Smooth muscle cell (in vitro differentiated cells): ENCODE data around the gene AKAP5. TPM values are rescaled to one million over a fixed set of nuclear protein-coding genes. Genes with fewer than 3 reads are reported as not detected.
A peak's percentile ranks its signal among the peaks of the same experiment; 100 is the strongest.

Source experiments
- DNase-seq: peaks from one replicate; lab custom pipeline; 2025; ENCODE audit not compliant: unreplicated experiment; lab: John Stamatoyannopoulos, UW
- H2AFZ ChIP-seq: fragments of 200-600 bp; sonication (generic); 2 replicates; pipeline ENCODE4 v1.6.0; 2016; ENCODE audit warnings: antibody characterized with exemption, low read depth, mild to moderate bottlenecking
- H3F3A ChIP-seq: fragments of 200-600 bp; sonication (generic); 2 replicates; pipeline ENCODE4 v1.6.0; 2017; ENCODE audit warnings: antibody characterized with exemption, low read depth
- H3K27ac ChIP-seq: fragments of 200-600 bp; sonication (generic); 2 replicates; pipeline ENCODE4 v1.5.1; 2016; ENCODE audit warnings: low read depth, mild to moderate bottlenecking
- H3K27me3 ChIP-seq: fragments of 200-600 bp; sonication (generic); 2 replicates; pipeline ENCODE4 v1.6.1; 2016; ENCODE audit warnings: low read depth, mild to moderate bottlenecking
- H3K36me3 ChIP-seq: fragments of 200-600 bp; sonication (generic); 2 replicates; pipeline ENCODE4 v1.5.1; 2016; ENCODE audit warnings: low read depth
- H3K4me1 ChIP-seq: fragments of 200-600 bp; sonication (generic); 2 replicates; pipeline ENCODE4 v1.5.1; 2016; ENCODE audit warnings: low read depth
- H3K4me2 ChIP-seq: fragments of 200-600 bp; sonication (generic); 2 replicates; pipeline ENCODE4 v1.6.0; 2016; ENCODE audit warnings: mild to moderate bottlenecking
- H3K4me3 ChIP-seq: fragments of 200-600 bp; sonication (generic); 2 replicates; pipeline ENCODE4 v1.5.1; 2016; ENCODE audit warnings: mild to moderate bottlenecking
- H3K79me2 ChIP-seq: fragments of 200-600 bp; sonication (generic); 2 replicates; pipeline ENCODE4 v1.6.0; 2016; ENCODE audit warnings: low read depth, mild to moderate bottlenecking
- H3K9ac ChIP-seq: fragments of 200-600 bp; sonication (generic); 2 replicates; pipeline ENCODE4 v1.6.0; 2016; ENCODE audit warnings: low read depth
- H3K9me3 ChIP-seq: fragments of 200-600 bp; sonication (generic); replicated peaks from 2 replicates; pipeline ENCODE4 v1.5.1; 2016; ENCODE audit warnings: low read depth
- H4K20me1 ChIP-seq: fragments of 200-600 bp; sonication (generic); 2 replicates; pipeline ENCODE4 v1.6.0; 2016; ENCODE audit warnings: low read depth
- WGBS: methylation state at CpG from one replicate; pipeline ENCODE4 v1.1.7; 2016; ENCODE audit warnings: low lambda C conversion rate; 5-methylcytosine and 5-hydroxymethylcytosine counted together
- polyA plus RNA-seq: library from polyadenylated mRNA; unstranded; fragments of >200 nt; fragmentation: Nextera tagmentation; extraction: Ambion mirVana; gene quantifications from 2 replicates; pipeline ENCODE4 v1.2.1, GENCODE V29; 2016
- total RNA-seq: library from RNA; depleted of rRNA; stranded (reverse); fragments of >200 nt; gene quantifications from 2 replicates; pipeline ENCODE4 v1.2.3, GENCODE V29; 2014
- TF ChIP-seq, protein P1 (sequence below): fragments of 200-600 bp; sonication (generic); IDR thresholded peaks from 2 replicates; pipeline ENCODE4 v1.5.1; 2017; ENCODE audit warnings: borderline replicate concordance, mild to moderate bottlenecking, antibody characterized with exemption; ENCODE audit not compliant: insufficient read depth, poor library complexity, severe bottlenecking

The AKAP5 gene
- total and polyA plus RNA-seq, 2 experiments from 2014 or later: 0.94 to 4.4 TPM

DNA sequence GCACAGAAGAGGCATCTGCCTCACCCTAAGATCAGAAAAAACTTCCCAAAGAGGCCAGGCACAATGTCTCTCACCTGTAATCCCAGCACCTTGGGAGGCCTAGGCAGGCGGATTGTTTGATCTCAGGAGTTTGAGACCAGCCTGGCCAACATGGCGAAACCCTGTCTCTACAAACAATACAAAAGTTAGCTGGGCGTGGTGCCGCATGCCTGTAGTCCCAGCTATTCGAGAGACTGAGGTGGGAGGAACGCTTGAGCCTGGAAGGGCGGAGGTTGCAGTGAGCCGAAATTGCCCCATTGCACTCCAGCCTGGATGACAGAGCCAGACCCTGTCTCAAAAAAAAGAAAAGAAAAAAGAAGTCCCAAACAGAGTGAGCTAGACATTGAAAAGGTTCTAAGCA, 43.7 kb downstream of the AKAP5 start:
- H4K20me1 ChIP-seq: peaks cover 89% of the 10 kb centered on the region
- H3K4me1 ChIP-seq: peaks cover 29% of the 10 kb centered on the region

DNA sequence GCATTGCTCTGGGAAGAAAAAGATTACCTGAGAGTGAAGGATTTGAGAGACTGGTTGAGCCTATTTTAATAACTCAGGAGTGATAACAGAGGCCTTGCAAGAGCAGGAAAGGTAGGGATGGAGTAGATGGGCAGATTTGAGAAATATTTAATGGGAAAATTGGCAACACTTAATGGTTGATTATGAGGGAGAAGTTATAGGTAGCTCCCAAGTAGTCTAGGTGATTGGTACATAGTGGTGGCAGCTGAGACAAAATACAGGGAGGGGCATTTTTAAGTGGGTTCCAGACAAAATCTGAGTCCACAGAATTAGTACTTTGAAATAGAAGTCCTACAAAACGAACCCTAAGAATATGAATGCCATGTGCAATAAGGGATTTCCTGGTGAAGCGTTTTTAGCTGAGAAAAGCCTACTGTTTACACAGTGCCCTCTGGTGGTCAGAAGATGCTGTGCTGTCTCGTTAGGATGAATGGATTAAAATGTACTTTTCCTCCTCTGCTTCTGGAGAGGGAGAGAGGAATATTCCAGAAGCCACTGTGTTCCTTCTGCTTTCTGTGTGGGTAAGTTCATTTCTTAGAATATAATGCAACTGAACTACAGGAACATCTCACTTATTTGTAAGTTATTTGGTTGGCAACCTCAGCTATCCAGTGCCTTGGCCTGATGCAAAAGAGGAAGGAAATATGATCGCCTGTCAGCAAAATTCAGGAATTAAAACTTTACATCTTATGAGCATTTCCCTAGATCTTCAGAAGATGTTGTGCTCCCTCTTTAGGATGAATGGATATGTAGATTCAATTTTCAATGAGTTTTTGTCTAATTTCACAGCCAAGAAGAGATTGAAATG, 45.7 kb downstream of the AKAP5 start:
- Histone ChIP-seq H3K9me3 (no peaks in the 10 kb centered on the region), H3K79me2 (peaks cover 100% of the 10 kb centered on the region), H2AFZ (no peak overlapping the region), H3K9ac (no peak overlapping the region), H3F3A (peaks cover 9% of the 10 kb centered on the region), H3K4me2 (peak overlapping the region; percentile 61), H3K36me3 (no peaks in the 10 kb centered on the region), H3K27ac (peak overlapping the region; percentile 100), H3K4me1 (peaks cover 29% of the 10 kb centered on the region), H3K4me3 (no peak overlapping the region), H3K27me3 (no peaks in the 10 kb centered on the region), H4K20me1 (peaks cover 100% of the 10 kb centered on the region)
- TF ChIP-seq, protein P1, sequence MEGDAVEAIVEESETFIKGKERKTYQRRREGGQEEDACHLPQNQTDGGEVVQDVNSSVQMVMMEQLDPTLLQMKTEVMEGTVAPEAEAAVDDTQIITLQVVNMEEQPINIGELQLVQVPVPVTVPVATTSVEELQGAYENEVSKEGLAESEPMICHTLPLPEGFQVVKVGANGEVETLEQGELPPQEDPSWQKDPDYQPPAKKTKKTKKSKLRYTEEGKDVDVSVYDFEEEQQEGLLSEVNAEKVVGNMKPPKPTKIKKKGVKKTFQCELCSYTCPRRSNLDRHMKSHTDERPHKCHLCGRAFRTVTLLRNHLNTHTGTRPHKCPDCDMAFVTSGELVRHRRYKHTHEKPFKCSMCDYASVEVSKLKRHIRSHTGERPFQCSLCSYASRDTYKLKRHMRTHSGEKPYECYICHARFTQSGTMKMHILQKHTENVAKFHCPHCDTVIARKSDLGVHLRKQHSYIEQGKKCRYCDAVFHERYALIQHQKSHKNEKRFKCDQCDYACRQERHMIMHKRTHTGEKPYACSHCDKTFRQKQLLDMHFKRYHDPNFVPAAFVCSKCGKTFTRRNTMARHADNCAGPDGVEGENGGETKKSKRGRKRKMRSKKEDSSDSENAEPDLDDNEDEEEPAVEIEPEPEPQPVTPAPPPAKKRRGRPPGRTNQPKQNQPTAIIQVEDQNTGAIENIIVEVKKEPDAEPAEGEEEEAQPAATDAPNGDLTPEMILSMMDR: peak; percentile 93
- DNase-seq: no peak
- WGBS: 26% methylated on average over 4 of the region's 4 CpGs

More for the DNA sequence above, 43.7 kb downstream of the AKAP5 start:
- no peak for DNase-seq
- Histone ChIP-seq H3F3A (peaks cover 9% of the 10 kb centered on the region), H3K27me3 (no peaks in the 10 kb centered on the region), H3K4me3 (no peak overlapping the region), H3K4me2 (peak overlapping the region; percentile 85), H3K79me2 (peaks cover 94% of the 10 kb centered on the region), H2AFZ (no peak overlapping the region), H3K36me3 (no peaks in the 10 kb centered on the region), H3K9me3 (no peaks in the 10 kb centered on the region), H3K9ac (no peak overlapping the region), H3K27ac (peak overlapping the region; percentile 100)
- TF ChIP-seq, protein P1: no peak
- WGBS: 59% methylated on average over 8 of the region's 8 CpGs

DNA sequence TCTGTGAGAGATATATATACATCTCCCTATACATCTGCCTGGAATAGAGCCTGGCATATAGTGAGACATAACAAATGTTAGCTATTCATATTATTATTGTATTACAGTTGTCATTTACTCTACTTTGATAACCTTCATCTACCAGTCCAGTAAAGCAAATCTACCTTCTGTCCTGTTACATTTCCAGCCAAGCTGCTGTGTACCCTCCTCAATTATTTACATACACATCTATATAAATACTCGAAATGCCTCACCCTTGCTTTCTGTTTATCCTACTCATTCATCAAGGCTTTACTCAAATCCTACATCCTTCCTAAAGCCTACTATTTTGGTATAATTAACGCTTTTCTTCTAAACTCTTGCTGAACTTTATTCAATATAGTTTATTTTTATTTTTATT, 48.0 kb downstream of the AKAP5 start:
- no peak overlapping the region for H3K27ac ChIP-seq
- H4K20me1 ChIP-seq: peaks cover 100% of the 10 kb centered on the region
- H3K4me3 ChIP-seq: no peak overlapping the region
- H3K4me1 ChIP-seq: peaks cover 11% of the 10 kb centered on the region
- TF ChIP-seq, protein P1: no peak
- H3F3A ChIP-seq: peaks cover 11% of the 10 kb centered on the region
- H3K79me2 ChIP-seq: peaks cover 100% of the 10 kb centered on the region
- H3K9ac ChIP-seq: no peak overlapping the region
- H2AFZ ChIP-seq: no peak overlapping the region
- H3K4me2 ChIP-seq: no peak overlapping the region
- no peak for DNase-seq
- H3K27me3 ChIP-seq: no peaks in the 10 kb centered on the region
- 92% methylated on average over 2 of the region's 2 CpGs for WGBS
- no peaks in the 10 kb centered on the region for H3K36me3 ChIP-seq
- H3K9me3 ChIP-seq: no peaks in the 10 kb centered on the region

DNA sequence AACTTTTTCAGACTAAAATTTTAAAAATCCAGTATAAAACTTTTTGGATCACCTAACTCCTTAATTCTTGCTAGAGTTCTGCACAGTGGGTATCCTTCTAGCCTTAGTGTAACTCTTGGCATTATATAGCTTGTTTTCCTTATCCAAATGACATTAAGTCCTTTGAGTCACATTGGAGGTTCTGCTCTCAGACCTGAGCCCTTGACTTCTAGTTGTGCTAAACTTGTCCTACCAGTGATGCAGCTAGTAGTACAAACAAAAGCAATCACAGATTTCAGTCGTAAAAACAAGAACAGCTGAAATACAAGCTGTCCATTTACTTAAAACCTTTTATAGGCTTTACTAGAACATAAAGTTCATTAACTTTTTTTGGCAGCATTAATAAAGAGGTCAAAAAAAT, 49.8 kb downstream of the AKAP5 start:
- H2AFZ ChIP-seq: no peak overlapping the region
- H3K4me1 ChIP-seq: no peaks in the 10 kb centered on the region
- 71% methylated on average over 1 of the region's 1 CpG for WGBS
- no peaks in the 10 kb centered on the region for H3K36me3 ChIP-seq
- no peak overlapping the region for H3K9ac ChIP-seq
- H4K20me1 ChIP-seq: peaks cover 99% of the 10 kb centered on the region
- H3K4me3 ChIP-seq: no peak overlapping the region
- peaks cover 100% of the 10 kb centered on the region for H3K79me2 ChIP-seq
- TF ChIP-seq, protein P1: no peak
- H3K4me2 ChIP-seq: peak overlapping the region; percentile 6
- no peaks in the 10 kb centered on the region for H3K27me3 ChIP-seq
- peaks cover 8% of the 10 kb centered on the region for H3F3A ChIP-seq
- peak overlapping the region; percentile 33 for H3K27ac ChIP-seq
- no peaks in the 10 kb centered on the region for H3K9me3 ChIP-seq
- no peak for DNase-seq
